H1 (cell line): ENCODE results near the gene ECI2.

Experiments used
- POLR2A ChIP-seq, 2 experiments: IDR thresholded peaks; 1 replicate in 1 of 2; 2 replicates in 1 of 2; pipeline ENCODE4 v1.6.1; 2011; ENCODE audit warnings: low read depth in 2 of 2, low read length in 2 of 2, mild to moderate bottlenecking in 2 of 2; ENCODE audit errors: control extremely low read depth in 1 of 2
- SP2 ChIP-seq: IDR thresholded peaks from 2 replicates; pipeline ENCODE4 v1.6.1; 2012; ENCODE audit warnings: mild to moderate bottlenecking, low read length, inconsistent platforms
- SRF ChIP-seq: IDR thresholded peaks from 2 replicates; pipeline ENCODE4 v1.6.1; 2011; ENCODE audit warnings: mild to moderate bottlenecking, low read depth, low read length, moderate library complexity

DNA sequence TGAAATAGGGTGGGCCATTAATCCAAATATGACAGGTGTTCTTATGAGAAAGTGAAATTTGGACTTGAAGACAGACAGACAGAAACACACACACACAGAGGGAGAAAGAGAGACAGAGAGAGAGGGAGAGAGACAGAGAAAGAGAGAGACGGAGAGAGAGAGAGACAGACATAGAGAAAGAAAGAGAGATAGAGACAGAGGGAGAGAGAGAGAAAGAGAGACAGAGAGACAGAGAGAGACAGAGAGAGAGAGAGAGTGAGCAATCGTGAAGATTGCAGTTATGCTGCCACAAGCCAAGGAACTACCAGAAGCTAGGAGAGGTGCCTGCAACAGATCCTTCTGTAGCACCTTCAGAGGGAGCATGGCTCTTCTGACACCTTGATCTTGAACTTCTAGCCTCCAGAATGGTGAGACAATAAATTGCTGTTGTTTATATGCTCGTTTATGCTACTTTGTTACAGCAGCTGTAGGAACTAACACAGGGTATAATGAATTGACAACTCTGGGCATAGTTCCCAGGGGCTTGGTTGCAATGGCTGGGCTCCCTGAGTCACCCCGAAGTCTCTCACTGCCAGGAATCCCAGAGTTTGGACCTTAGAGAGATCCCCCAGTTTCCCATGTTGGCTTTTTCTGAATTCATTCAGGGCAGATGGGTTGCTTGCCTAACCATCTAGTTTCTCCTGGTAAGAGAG, 44.7 kb upstream of the ECI2 start:
- no peak for TF ChIP-seq POLR2A (IDR thresholded peaks at IDR 0.05; ENCODE audit: control extremely low read depth in 1 of 2, low read depth in 2 of 2, low read length in 2 of 2)
- TF ChIP-seq SRF, result no peak
- TF ChIP-seq SP2, result no peak
